ENCODE results near the gene BOC. TPM values are rescaled to one million over a fixed set of nuclear protein-coding genes. Genes with fewer than 3 reads are reported as not detected.

Gene BOC
- total RNA-seq, 4 donors from 2014 or later = 61.3 to 75.3 (median 68.0) TPM

- 86 to 90% methylated on average over 9 to 11 of the region's 11 CpGs for WGBS, 2 donors
- TF ChIP-seq POLR2A (IDR thresholded peaks at IDR 0.05) (no peak), CTCF (IDR thresholded peaks at IDR 0.05) (no peak)
- intact Hi-C loops (cut with DNase I; ENCODE audit: low total_unique reads) = no loop called here
- DNase-seq (ENCODE audit: low spot score in 2 of 2) = no peak
- no peak overlapping the region for H3K4me3 ChIP-seq (ENCODE audit: low read depth, poor library complexity, severe bottlenecking)
Observed at GRCh38 chr3:113278599-113278955, 67.2 kb downstream of the BOC start.

GRCh38 chr3:113279686-113280085, 68.3 kb downstream of the BOC start:
- TF ChIP-seq POLR2A (IDR thresholded peaks at IDR 0.05) (no peak), CTCF (IDR thresholded peaks at IDR 0.05) (no peak)
- intact Hi-C loops (cut with DNase I; ENCODE audit: low total_unique reads) = no loop called here
- no peak overlapping the region for H3K4me3 ChIP-seq (ENCODE audit: low read depth, poor library complexity, severe bottlenecking)
- DNase-seq (ENCODE audit: low spot score in 2 of 2) = no peak
- 96 to 97% methylated on average over 17 of the region's 17 CpGs for WGBS, 2 donors

- DNase-seq (ENCODE audit: low spot score in 2 of 2) = no peak
- 93 to 94% methylated on average over 12 of the region's 12 CpGs for WGBS, 2 donors
- no peak overlapping the region for H3K4me3 ChIP-seq (ENCODE audit: low read depth, poor library complexity, severe bottlenecking)
- intact Hi-C loops (cut with DNase I; ENCODE audit: low total_unique reads) = no loop called here
- no peak for TF ChIP-seq CTCF (IDR thresholded peaks at IDR 0.05)
- TF ChIP-seq POLR2A (IDR thresholded peaks at IDR 0.05) = no peak
Observed at GRCh38 chr3:113283306-113283705, 71.9 kb downstream of the BOC start.

- no peak for DNase-seq (ENCODE audit: low spot score in 2 of 2)
- TF ChIP-seq CTCF (IDR thresholded peaks at IDR 0.05) (no peak), POLR2A (IDR thresholded peaks at IDR 0.05) (no peak)
- H3K4me3 ChIP-seq (ENCODE audit: low read depth, poor library complexity, severe bottlenecking) = no peak overlapping the region
- intact Hi-C loops (cut with DNase I; ENCODE audit: low total_unique reads) = loop anchor here (5.0 kb wide), 2 partner anchors 152 to 232 kb away; no protein-coding TSS in a partner anchor
- 55 to 68% methylated on average over 9 to 12 of the region's 12 CpGs for WGBS, 2 donors
Observed at GRCh38 chr3:113284453-113285050, 73.2 kb downstream of the BOC start.

GRCh38 chr3:113285226-113285625, 73.9 kb downstream of the BOC start:
- H3K4me3 ChIP-seq (ENCODE audit: low read depth, poor library complexity, severe bottlenecking) = no peak overlapping the region
- 47 to 52% methylated on average over 5 to 8 of the region's 8 CpGs for WGBS, 2 donors
- no peak for TF ChIP-seq POLR2A (IDR thresholded peaks at IDR 0.05)
- no peak for TF ChIP-seq CTCF (IDR thresholded peaks at IDR 0.05)
- DNase-seq (ENCODE audit: low spot score in 2 of 2) = no peak
- intact Hi-C loops (cut with DNase I; ENCODE audit: low total_unique reads) = loop anchor here (5.0 kb wide), 2 partner anchors 153 to 233 kb away; no protein-coding TSS in a partner anchor

GRCh38 chr3:113285741-113286140, 74.4 kb downstream of the BOC start:
- no peak overlapping the region for H3K4me3 ChIP-seq (ENCODE audit: low read depth, poor library complexity, severe bottlenecking)
- no peak for DNase-seq (ENCODE audit: low spot score in 2 of 2)
- TF ChIP-seq POLR2A (IDR thresholded peaks at IDR 0.05) (no peak), CTCF (IDR thresholded peaks at IDR 0.05) (no peak)
- intact Hi-C loops (cut with DNase I; ENCODE audit: low total_unique reads) = loop anchor here (5.0 kb wide), 2 partner anchors 153 to 233 kb away; no protein-coding TSS in a partner anchor
- 53 to 58% methylated on average over 3 of the region's 3 CpGs for WGBS, 2 donors
